ENCODE results near the gene C6orf58. TPM values are rescaled to one million over a fixed set of nuclear protein-coding genes. Genes with fewer than 3 reads are reported as not detected.

C6orf58 gene
- total RNA-seq, 1 experiment from 2014 or later: 0.20 TPM

- DNase-seq (ENCODE audit: low read depth, low spot score) (no peak), ATAC-seq (no peak)
- H3K4me3 ChIP-seq (replicated peaks in 1 of 2; ENCODE audit: low read depth in 1 of 2, low read length in 2 of 2): no peak overlapping the region
- no peak overlapping the region for H3K9ac ChIP-seq (ENCODE audit: low read length)
- H3K4me1 ChIP-seq (ENCODE audit: control insufficient read depth in 1 of 2, insufficient read depth in 2 of 2, low read length in 2 of 2): no peaks in the 10 kb centered on the region
- CTCF ChIA-PET: no interaction called here
- TF ChIP-seq EZH2phosphoT487 (IDR thresholded peaks at IDR 0.05; ENCODE audit: borderline replicate concordance) (no peak), ZNF274 (IDR thresholded peaks at IDR 0.05; ENCODE audit: low read depth, low read length) (no peak), RAD21 (IDR thresholded peaks at IDR 0.05; ENCODE audit: low read depth) (no peak), REST (IDR thresholded peaks at IDR 0.05; ENCODE audit: low read depth) (no peak), CBX3 (IDR thresholded peaks at IDR 0.05; ENCODE audit: low read depth) (no peak), ELF1 (IDR thresholded peaks at IDR 0.05; ENCODE audit: borderline replicate concordance, low read depth) (no peak), ATF3 (IDR thresholded peaks at IDR 0.05) (no peak), FOSL1 (IDR thresholded peaks at IDR 0.05; ENCODE audit: low read depth) (no peak), SP1 (IDR thresholded peaks at IDR 0.05; ENCODE audit: low read depth) (no peak), SIN3A (IDR thresholded peaks at IDR 0.05; ENCODE audit: low read depth) (no peak)
- TF ChIP-seq, protein P1, sequence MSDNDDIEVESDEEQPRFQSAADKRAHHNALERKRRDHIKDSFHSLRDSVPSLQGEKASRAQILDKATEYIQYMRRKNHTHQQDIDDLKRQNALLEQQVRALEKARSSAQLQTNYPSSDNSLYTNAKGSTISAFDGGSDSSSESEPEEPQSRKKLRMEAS (IDR thresholded peaks at IDR 0.05): no peak
- RAD21 ChIA-PET (ENCODE audit: low non-redundant PET in 1 of 2, low total read pairs in 2 of 2, uncharacterized antibody in 2 of 2, unreplicated experiment in 2 of 2): no interaction called here
- H3K9me3 ChIP-seq (ENCODE audit: control insufficient read depth in 1 of 2, insufficient read depth in 1 of 2, low read depth in 1 of 2, low read length in 2 of 2): no peaks in the 10 kb centered on the region
- BruUV-seq (replicated peaks): no TSS peak
- intact Hi-C loops (cut with micrococcal nuclease): no loop called here
- no peak overlapping the region for H2AFZ ChIP-seq (ENCODE audit: low read depth, low read length, poor library complexity, severe bottlenecking)
- POLR2A ChIA-PET: no interaction called here
- H3K4me2 ChIP-seq (ENCODE audit: low read length): no peak overlapping the region
- no peaks in the 10 kb centered on the region for H3K9me2 ChIP-seq (ENCODE audit: insufficient read depth)
- H4K20me1 ChIP-seq (ENCODE audit: insufficient read depth): no peaks in the 10 kb centered on the region
- no peaks in the 10 kb centered on the region for H3K27me3 ChIP-seq (ENCODE audit: insufficient read depth, low read length)
- H3K79me2 ChIP-seq (ENCODE audit: insufficient read depth, low read length): no peaks in the 10 kb centered on the region
- no peaks in the 10 kb centered on the region for H3K36me3 ChIP-seq (ENCODE audit: control insufficient read depth in 1 of 2, insufficient read depth in 2 of 2, low read length in 2 of 2)
- no peak overlapping the region for H3K27ac ChIP-seq (ENCODE audit: low read depth, low read length)
Observed at GRCh38 chr6:127635091-127635490, 58.1 kb downstream of the C6orf58 start.

Data from HCT116 (cell line).